GM12878 (cell line): ENCODE data around the gene STX1B. TPM values are rescaled to one million over a fixed set of nuclear protein-coding genes. Genes with fewer than 3 reads are reported as not detected.

ENCODE experiments used
- ATAC-seq: fragments of 200-7000 bp; cut with Tn5 transposase; 3 replicates; pipeline ENCODE4 v1.9.1; 2020; ENCODE audit warnings: mild to moderate bottlenecking, moderate library complexity
- BruUV-seq: library from RNA; stranded (reverse); fragments of 400-500 nt; replicated peaks from 2 replicates; lab custom pipeline; 2021; lab: Mats Ljungman, UMichigan
- CTCF ChIA-PET: fragments of 300-600 bp; sonication (Branson Sonifier 250); formaldehyde crosslinking; extraction: SDS; loops from one replicate; lab custom pipeline; 2021; ENCODE audit warnings: inconsistent platforms; lab: Yijun Ruan, JAX
- POLR2A ChIA-PET: fragments of 350-600 bp; formaldehyde crosslinking; extraction: SDS; loops from one replicate; lab custom pipeline; 2021; ENCODE audit warnings: inconsistent platforms; lab: Charles Lee
- RAD21 ChIA-PET: fragments of 300-600 bp; sonication (Branson Sonifier 250); formaldehyde crosslinking; loops from one replicate; lab custom pipeline; 2023; ENCODE audit warnings: antibody characterized with exemption; ENCODE audit not compliant: unreplicated experiment; lab: Charles Lee
- SMC1A ChIA-PET: fragments of 300-600 bp; sonication (Branson Sonifier 250); formaldehyde crosslinking; loops from one replicate; lab custom pipeline; 2023; ENCODE audit not compliant: unreplicated experiment, uncharacterized antibody; lab: Charles Lee
- DNase-seq: peaks from one replicate; pipeline ENCODE4 v3.0.0-alpha.2; 2011; ENCODE audit warnings: low read depth, low spot score
- FAIRE-seq: peaks from 3 replicates; lab custom pipeline; 2011; peaks lifted over from hg19 to GRCh38; lab: Jason Lieb, UNC
- H2AFZ ChIP-seq: 2 replicates; pipeline ENCODE4 v1.6.0; 2011; ENCODE audit warnings: low read depth, low read length, control low read depth; ENCODE audit not compliant: control insufficient read depth
- H3K27ac ChIP-seq: 2 replicates; pipeline ENCODE4 v1.5.1; 2011; ENCODE audit warnings: control low read depth; ENCODE audit not compliant: control insufficient read depth, insufficient read depth
- H3K27me3 ChIP-seq, 2 experiments: replicated peaks in 1 of 2; 2 replicates each; pipeline versions ENCODE4 v1.6.0 to v1.6.1; 2011; ENCODE audit warnings: low read length in 1 of 2; ENCODE audit not compliant: control insufficient read depth in 2 of 2, insufficient read depth in 2 of 2
- H3K36me3 ChIP-seq, 2 experiments: 2 replicates each; pipeline ENCODE4 v1.5.1; 2011; ENCODE audit warnings: low read length in 1 of 2; ENCODE audit not compliant: control insufficient read depth in 2 of 2, insufficient read depth in 2 of 2
- H3K4me1 ChIP-seq: 2 replicates; pipeline ENCODE4 v1.6.1; 2011; ENCODE audit warnings: mild to moderate bottlenecking, low read length, moderate library complexity, mixed read lengths; ENCODE audit not compliant: control insufficient read depth, insufficient read depth
- H3K4me2 ChIP-seq: 2 replicates; pipeline ENCODE4 v1.6.0; 2011; ENCODE audit warnings: control low read depth; ENCODE audit not compliant: control insufficient read depth, insufficient read depth
- H3K4me3 ChIP-seq: fragments of 200-600 bp; sonication (generic); 2 replicates; pipeline ENCODE4 v1.5.1; 2016
- H3K79me2 ChIP-seq: 2 replicates; pipeline ENCODE4 v1.6.0; 2011; ENCODE audit warnings: low read length; ENCODE audit not compliant: control insufficient read depth, insufficient read depth
- H3K9ac ChIP-seq: 2 replicates; pipeline ENCODE4 v1.8.0; 2011; ENCODE audit warnings: low read length, control low read depth, mixed read lengths; ENCODE audit not compliant: control insufficient read depth, insufficient read depth
- H3K9me3 ChIP-seq: replicated peaks from 3 replicates; pipeline ENCODE4 v1.5.1; 2011; ENCODE audit warnings: mild to moderate bottlenecking, low read length; ENCODE audit not compliant: control insufficient read depth, insufficient read depth
- H4K20me1 ChIP-seq: 2 replicates; pipeline ENCODE4 v1.6.0; 2011; ENCODE audit not compliant: control insufficient read depth, insufficient read depth
- CUX1 ChIP-seq: IDR thresholded peaks from 2 replicates; pipeline ENCODE4 v1.6.1; 2012; ENCODE audit warnings: improper control_type of control experiment, low read depth, low read length; ENCODE audit not compliant: insufficient replicate concordance
- E2F8 ChIP-seq: fragments of 450-650 bp; IDR thresholded peaks from 2 replicates; pipeline ENCODE4 v1.6.1; 2018; ENCODE audit warnings: mild to moderate bottlenecking, low read depth, moderate library complexity; ENCODE audit not compliant: partially characterized antibody
- HCFC1 ChIP-seq: fragments of 150-350 bp; IDR thresholded peaks from 2 replicates; pipeline ENCODE4 v1.6.1; 2014; ENCODE audit warnings: low read length
- NR2C1 ChIP-seq: fragments of 450-650 bp; IDR thresholded peaks from 2 replicates; pipeline ENCODE4 v1.6.1; 2017; ENCODE audit warnings: antibody characterized with exemption, mild to moderate bottlenecking, moderate library complexity
- PAX5 ChIP-seq: IDR thresholded peaks from 2 replicates; pipeline ENCODE4 v1.6.1; 2011; ENCODE audit warnings: low read depth, low read length, borderline replicate concordance
- PKNOX1 ChIP-seq: fragments of 450-650 bp; IDR thresholded peaks from 2 replicates; pipeline ENCODE4 v1.6.1; 2016; ENCODE audit warnings: mild to moderate bottlenecking
- PML ChIP-seq: IDR thresholded peaks from 2 replicates; pipeline ENCODE4 v1.6.1; 2012; ENCODE audit warnings: low read length, inconsistent platforms
- POLR2A ChIP-seq: IDR thresholded peaks from 2 replicates; pipeline ENCODE4 v1.6.1; 2011; ENCODE audit warnings: low read depth, mild to moderate bottlenecking, low read length
- RAD21 ChIP-seq: IDR thresholded peaks from 2 replicates; pipeline ENCODE4 v1.6.1; 2011; ENCODE audit warnings: mild to moderate bottlenecking, low read depth, low read length, moderate library complexity; ENCODE audit not compliant: insufficient read depth
- RAD51 ChIP-seq: fragments of 450-650 bp; IDR thresholded peaks from 2 replicates; pipeline ENCODE4 v1.6.1; 2016; ENCODE audit warnings: moderate library complexity, mild to moderate bottlenecking, inconsistent platforms
- SRF ChIP-seq, 2 experiments: IDR thresholded peaks; 2 replicates each; pipeline ENCODE4 v1.6.1; 2011; ENCODE audit warnings: low read depth in 2 of 2, low read length in 2 of 2, mild to moderate bottlenecking in 1 of 2, moderate library complexity in 1 of 2
- USF2 ChIP-seq: IDR thresholded peaks from 2 replicates; pipeline ENCODE4 v1.6.1; 2011; ENCODE audit warnings: low read depth, low read length, improper control_type of control experiment, borderline replicate concordance
- WGBS: methylation state at CpG from one replicate; pipeline ENCODE4 v1.1.6; 2016; ENCODE audit warnings: low lambda C conversion rate; ENCODE audit not compliant: insufficient replicate concordance, insufficient coverage; ENCODE audit errors: missing lambda C conversion rate; 5-methylcytosine and 5-hydroxymethylcytosine counted together
- in situ Hi-C: fragments of 300-500 bp; cut with MboI; formaldehyde crosslinking; loops from 9 replicates; pipeline ENCODE4 v1.14.3; 2018; ENCODE audit warnings: mixed read lengths
- intact Hi-C: fragments of 100-400 bp; cut with micrococcal nuclease; formaldehyde crosslinking; loops from one replicate; pipeline ENCODE4 v1.14.2; 2022; ENCODE audit not compliant: unreplicated experiment
- polyA plus RNA-seq, 11 experiments: library from polyadenylated mRNA; depleted of rRNA in 4 of 11; unstranded in 6 of 11; stranded (reverse) in 5 of 11; fragments of >200 nt; fragmentation: Nextera tagmentation in 4 of 11; fragmentation: Illumina TruSeq in 1 of 11; extraction: Ambion mirVana in 4 of 11; extraction: Trizol in 1 of 11; gene quantifications; 1 replicate in 1 of 11; 2 replicates in 10 of 11; pipeline versions ENCODE4 v1.2.1 to v1.2.3, GENCODE V29; 2011 to 2016; ENCODE audit warnings: inconsistent platforms in 2 of 11, missing spikeins in 2 of 11, low read depth in 1 of 11
- total RNA-seq, 4 experiments: library from RNA; depleted of rRNA in 3 of 4; stranded (reverse); fragments of >200 nt in 3 of 4; fragmentation: Illumina TruSeq in 1 of 4; extraction: Trizol in 1 of 4; gene quantifications; 2 replicates each; pipeline versions ENCODE4 v1.2.1 to v1.2.3, GENCODE V29; 2013 to 2021
- TF ChIP-seq, protein P1 (sequence below): fragments of 150-350 bp; IDR thresholded peaks from 2 replicates; pipeline ENCODE4 v1.6.1; 2014; ENCODE audit warnings: mild to moderate bottlenecking, low read depth, low read length

The STX1B gene
- total and polyA plus RNA-seq, 10 of the 15 experiments (the other 5 are each of a cell fraction or from before 2014, with no cell fraction given), result 0.22 to 2.5 (median 1.1) TPM

GRCh38 chr16:31023627-31024226, 13.3 kb upstream of the STX1B start:
- Histone ChIP-seq H3K9ac (no peak overlapping the region), H3K79me2 (no peaks in the 10 kb centered on the region), H4K20me1 (no peaks in the 10 kb centered on the region), H3K4me2 (no peak overlapping the region), H2AFZ (no peak overlapping the region), H3K36me3 (no peaks in the 10 kb centered on the region), H3K4me3 (no peak overlapping the region), H3K9me3 (no peaks in the 10 kb centered on the region), H3K4me1 (no peaks in the 10 kb centered on the region), H3K27ac (no peak overlapping the region), H3K27me3 (no peaks in the 10 kb centered on the region)
- no TSS peak for BruUV-seq
- ChIA-PET CTCF (no interaction called here), POLR2A (no interaction called here), SMC1A (no interaction called here), RAD21 (interaction anchor here (0.6 to 1.5 kb wide), 4 partner anchors 27 to 69 kb away, joined by 3 to 4 read pairs (median 3); partner anchors contain the start of gene HSD3B7)
- WGBS, result 42% methylated on average over 6 of the region's 6 CpGs
- ATAC-seq, result no peak
- intact Hi-C loops, result no loop called here
- in situ Hi-C loops, result no loop called here
- DNase-seq, result no peak
- no peak for FAIRE-seq
- TF ChIP-seq RAD21, result no peak
- no peak for TF ChIP-seq PML
- TF ChIP-seq E2F8, result no peak
- TF ChIP-seq, protein P1, sequence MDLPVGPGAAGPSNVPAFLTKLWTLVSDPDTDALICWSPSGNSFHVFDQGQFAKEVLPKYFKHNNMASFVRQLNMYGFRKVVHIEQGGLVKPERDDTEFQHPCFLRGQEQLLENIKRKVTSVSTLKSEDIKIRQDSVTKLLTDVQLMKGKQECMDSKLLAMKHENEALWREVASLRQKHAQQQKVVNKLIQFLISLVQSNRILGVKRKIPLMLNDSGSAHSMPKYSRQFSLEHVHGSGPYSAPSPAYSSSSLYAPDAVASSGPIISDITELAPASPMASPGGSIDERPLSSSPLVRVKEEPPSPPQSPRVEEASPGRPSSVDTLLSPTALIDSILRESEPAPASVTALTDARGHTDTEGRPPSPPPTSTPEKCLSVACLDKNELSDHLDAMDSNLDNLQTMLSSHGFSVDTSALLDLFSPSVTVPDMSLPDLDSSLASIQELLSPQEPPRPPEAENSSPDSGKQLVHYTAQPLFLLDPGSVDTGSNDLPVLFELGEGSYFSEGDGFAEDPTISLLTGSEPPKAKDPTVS, result no peak
- no peak for TF ChIP-seq POLR2A
- TF ChIP-seq RAD51, result no peak
- no peak for TF ChIP-seq PAX5
- no peak for TF ChIP-seq SRF (IDR thresholded peaks at IDR 0.05; ENCODE audit: low read depth in 2 of 2, low read length in 2 of 2)
- no peak for TF ChIP-seq CUX1
- TF ChIP-seq USF2, result no peak
- TF ChIP-seq NR2C1, result no peak
- no peak for TF ChIP-seq HCFC1
- no peak for TF ChIP-seq PKNOX1
